ENCODE results near the gene SLC7A10. TPM values are rescaled to one million over a fixed set of nuclear protein-coding genes. Genes with fewer than 3 reads are reported as not detected.

The SLC7A10 gene
- total RNA-seq, 4 donors from 2014 or later, result not detected

DNA sequence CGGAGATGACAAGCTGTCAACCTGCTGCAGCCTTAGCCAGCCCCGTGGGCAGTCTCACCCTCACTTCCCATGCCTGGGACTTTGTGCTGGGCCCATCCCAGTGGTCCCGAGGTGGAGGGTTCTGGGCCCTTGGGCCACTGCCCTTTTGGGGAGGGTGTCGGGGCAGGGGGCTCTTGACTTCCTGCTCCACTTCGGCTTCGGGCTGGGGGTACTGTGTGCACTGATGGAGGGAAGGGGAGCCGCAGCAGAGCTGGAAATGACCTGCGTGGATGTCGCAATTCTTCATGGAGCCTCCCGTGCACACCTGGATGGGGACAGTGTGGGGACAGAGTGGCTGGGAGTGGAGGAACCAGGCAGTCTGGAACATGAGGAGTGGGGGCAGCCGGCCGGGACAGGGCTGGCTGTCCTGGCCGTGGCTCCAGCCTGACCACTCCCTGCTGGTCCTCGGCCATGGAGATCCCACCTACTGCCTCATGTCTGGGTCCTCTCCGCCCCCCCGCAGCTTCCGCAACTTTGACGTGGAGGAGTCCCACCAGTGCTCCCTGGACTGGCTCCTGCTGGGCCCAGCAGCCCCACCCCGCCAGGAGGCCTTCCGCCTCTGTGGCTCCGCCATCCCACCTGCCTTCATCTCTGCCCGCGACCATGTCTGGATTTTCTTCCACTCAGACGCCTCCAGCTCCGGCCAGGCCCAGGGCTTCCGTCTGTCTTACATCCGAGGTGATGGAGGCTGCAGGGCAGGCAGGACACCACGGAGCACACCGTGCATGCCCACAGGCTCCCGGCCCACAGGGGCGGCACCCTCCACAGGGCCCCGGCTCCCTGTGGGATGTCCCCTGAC lies 21.3 kb downstream of the SLC7A10 start:
- no peak for TF ChIP-seq POLR2A (IDR thresholded peaks at IDR 0.05)
- TF ChIP-seq, protein P1, sequence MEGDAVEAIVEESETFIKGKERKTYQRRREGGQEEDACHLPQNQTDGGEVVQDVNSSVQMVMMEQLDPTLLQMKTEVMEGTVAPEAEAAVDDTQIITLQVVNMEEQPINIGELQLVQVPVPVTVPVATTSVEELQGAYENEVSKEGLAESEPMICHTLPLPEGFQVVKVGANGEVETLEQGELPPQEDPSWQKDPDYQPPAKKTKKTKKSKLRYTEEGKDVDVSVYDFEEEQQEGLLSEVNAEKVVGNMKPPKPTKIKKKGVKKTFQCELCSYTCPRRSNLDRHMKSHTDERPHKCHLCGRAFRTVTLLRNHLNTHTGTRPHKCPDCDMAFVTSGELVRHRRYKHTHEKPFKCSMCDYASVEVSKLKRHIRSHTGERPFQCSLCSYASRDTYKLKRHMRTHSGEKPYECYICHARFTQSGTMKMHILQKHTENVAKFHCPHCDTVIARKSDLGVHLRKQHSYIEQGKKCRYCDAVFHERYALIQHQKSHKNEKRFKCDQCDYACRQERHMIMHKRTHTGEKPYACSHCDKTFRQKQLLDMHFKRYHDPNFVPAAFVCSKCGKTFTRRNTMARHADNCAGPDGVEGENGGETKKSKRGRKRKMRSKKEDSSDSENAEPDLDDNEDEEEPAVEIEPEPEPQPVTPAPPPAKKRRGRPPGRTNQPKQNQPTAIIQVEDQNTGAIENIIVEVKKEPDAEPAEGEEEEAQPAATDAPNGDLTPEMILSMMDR (IDR thresholded peaks at IDR 0.05), result no peak

DNA sequence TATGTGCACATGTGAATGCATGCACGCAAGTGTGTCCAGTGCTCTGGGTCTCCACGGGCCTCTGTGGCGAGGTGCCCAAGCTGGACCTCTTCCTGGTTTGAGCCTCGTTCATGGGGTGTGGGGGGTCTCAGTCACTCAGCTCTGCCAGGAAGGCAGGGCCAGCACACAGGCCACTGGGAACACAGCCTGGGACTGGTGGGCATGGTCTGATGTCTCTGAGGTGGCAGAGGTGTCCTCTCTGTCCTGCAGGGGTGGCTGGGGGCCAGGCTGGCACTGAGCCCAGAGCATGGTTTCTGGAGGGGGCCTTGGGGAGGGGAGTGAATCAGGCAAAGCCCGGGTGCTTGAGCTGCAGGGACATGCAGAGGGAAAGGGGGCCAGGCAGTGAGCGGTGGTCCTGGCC lies 22.1 kb downstream of the SLC7A10 start:
- intact Hi-C loops (cut with DNase I; ENCODE audit: low total_unique reads), result no loop called here
- DNase-seq, result no peak
- no peak overlapping the region for H3K27ac ChIP-seq
- no peaks in the 10 kb centered on the region for H3K4me1 ChIP-seq
- no peak for TF ChIP-seq POLR2A (IDR thresholded peaks at IDR 0.05)
- TF ChIP-seq, protein P1 (IDR thresholded peaks at IDR 0.05), result no peak
- no peaks in the 10 kb centered on the region for H3K27me3 ChIP-seq
- no peaks in the 10 kb centered on the region for H3K36me3 ChIP-seq
- no peak overlapping the region for H3K4me3 ChIP-seq
- H3K9me3 ChIP-seq, result no peaks in the 10 kb centered on the region

More for the DNA sequence above, 21.3 kb downstream of the SLC7A10 start:
- Histone ChIP-seq H3K27ac (no peak overlapping the region), H3K4me1 (no peaks in the 10 kb centered on the region), H3K27me3 (no peaks in the 10 kb centered on the region), H3K9me3 (no peaks in the 10 kb centered on the region), H3K4me3 (no peak overlapping the region), H3K36me3 (no peaks in the 10 kb centered on the region)
- DNase-seq, result no peak
- intact Hi-C loops (cut with DNase I; ENCODE audit: low total_unique reads), result no loop called here

DNA sequence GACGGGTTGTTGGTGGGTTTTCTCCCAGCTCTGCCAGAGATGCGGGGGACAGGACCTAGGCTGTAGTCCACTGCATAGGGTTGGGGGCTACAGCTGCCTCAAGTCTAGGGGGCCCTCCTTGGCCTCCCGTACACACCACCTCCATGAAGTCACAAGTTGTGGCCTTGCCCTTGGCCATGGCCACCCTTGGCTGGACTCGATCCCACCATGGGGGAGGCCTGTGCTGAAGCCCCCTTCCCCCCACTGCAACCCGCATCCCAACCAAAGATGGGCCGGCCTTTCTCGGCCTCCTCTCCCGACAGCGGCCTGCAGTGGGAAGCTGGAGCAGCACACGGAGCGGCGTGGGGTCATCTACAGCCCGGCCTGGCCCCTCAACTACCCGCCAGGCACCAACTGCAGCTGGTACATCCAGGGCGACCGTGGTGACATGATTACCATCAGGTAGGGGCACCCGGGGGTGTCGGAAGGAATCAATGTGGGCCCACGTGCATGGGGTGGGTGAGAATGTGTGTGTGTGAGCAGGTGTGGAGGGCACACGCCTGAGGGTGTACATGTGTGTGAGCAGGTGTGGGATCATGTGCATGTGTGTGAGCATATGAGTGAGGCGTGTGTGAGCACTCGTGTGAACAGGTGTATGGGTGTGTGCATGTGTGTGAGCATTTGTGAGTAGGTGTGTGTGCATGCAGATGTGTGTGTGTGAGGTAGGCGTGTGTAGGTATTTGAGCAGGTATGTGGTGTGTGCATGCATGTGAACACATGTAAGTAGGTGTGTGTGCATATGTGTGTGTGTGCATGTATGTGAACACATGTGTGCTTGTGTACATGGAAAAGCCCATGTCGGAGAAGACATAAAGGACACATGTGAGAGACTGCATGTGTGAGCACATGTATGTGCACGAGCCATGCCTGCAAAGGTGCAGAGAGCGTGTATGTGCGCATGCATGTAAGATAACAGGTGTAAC lies 22.8 kb downstream of the SLC7A10 start:
- intact Hi-C loops (cut with DNase I; ENCODE audit: low total_unique reads), result no loop called here
- TF ChIP-seq, protein P1 (IDR thresholded peaks at IDR 0.05), result no peak
- no peak for TF ChIP-seq POLR2A (IDR thresholded peaks at IDR 0.05)
- no peak for DNase-seq
- no peaks in the 10 kb centered on the region for H3K27me3 ChIP-seq
- no peaks in the 10 kb centered on the region for H3K36me3 ChIP-seq
- H3K4me3 ChIP-seq, result no peak overlapping the region
- no peak overlapping the region for H3K27ac ChIP-seq
- no peaks in the 10 kb centered on the region for H3K9me3 ChIP-seq
- no peaks in the 10 kb centered on the region for H3K4me1 ChIP-seq

DNA sequence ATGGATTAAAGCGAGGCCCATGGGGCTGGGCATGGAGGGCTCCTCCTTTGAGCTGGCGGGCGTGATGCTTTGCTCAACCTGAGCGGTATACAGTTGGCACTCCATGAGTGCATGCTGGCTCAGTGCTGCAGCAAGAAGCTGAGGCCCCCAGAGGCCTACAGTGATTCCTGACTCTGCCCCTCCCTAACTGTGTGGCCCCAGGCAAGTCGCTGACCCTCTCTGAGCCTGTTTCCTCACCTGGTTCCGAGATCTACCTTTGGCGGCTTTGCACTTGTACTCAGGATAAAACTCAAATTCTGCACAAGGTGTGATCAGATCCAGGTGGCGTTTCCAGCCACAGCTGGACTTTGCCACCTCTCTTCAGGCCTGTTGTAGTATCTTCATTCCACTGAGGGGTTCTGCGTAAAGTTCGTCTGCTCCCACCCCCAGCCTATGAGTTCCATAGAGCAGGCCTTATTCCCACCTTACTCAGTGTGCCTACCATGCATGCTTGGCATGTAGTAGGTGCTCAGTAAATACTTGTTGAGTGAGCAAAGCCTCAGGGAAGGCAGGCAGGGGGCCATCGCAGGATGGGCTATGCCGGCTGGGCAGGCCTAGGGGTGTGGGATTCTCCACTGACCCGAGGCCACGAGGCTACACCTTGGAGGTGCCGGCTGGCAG lies 23.6 kb downstream of the SLC7A10 start:
- Histone ChIP-seq H3K27ac (no peak overlapping the region), H3K9me3 (no peaks in the 10 kb centered on the region), H3K36me3 (no peaks in the 10 kb centered on the region), H3K27me3 (no peaks in the 10 kb centered on the region), H3K4me3 (no peak overlapping the region), H3K4me1 (no peaks in the 10 kb centered on the region)
- DNase-seq, result no peak
- intact Hi-C loops (cut with DNase I; ENCODE audit: low total_unique reads), result no loop called here
- no peak for TF ChIP-seq POLR2A (IDR thresholded peaks at IDR 0.05)
- TF ChIP-seq, protein P1 (IDR thresholded peaks at IDR 0.05), result no peak
